ENCODE measurements around the gene PARD3.
"Not testable (repeated sequence)": the region's sequence is repeated elsewhere in the genome, so short reads cannot be mapped to it uniquely, and the experiment has no call there.

The PARD3 gene

DNA sequence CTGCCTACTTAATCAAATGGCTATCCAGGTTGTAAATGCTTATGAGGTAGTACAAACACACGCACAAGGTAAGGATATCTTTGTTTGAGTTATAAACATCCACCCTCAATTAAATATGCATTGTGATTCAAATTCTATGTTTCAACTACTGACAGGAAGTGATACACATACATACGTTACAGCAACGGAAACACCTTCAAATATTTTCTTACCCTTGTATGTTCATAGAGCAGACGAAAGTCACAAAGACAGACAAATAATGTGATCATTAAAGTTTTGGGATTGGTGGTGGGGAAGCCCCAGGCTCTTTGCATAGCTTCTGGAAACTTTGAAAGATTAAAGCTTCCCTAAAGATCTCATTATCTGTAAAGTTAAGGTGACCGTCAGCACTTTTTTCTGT is 521.0 kb downstream of the PARD3 start:
- no peak for DNase-seq (ENCODE audit: low read depth)

GRCh38 chr10:34292675-34293074 is 522.4 kb downstream of the PARD3 start:
- no peak for DNase-seq (ENCODE audit: low read depth)

DNA sequence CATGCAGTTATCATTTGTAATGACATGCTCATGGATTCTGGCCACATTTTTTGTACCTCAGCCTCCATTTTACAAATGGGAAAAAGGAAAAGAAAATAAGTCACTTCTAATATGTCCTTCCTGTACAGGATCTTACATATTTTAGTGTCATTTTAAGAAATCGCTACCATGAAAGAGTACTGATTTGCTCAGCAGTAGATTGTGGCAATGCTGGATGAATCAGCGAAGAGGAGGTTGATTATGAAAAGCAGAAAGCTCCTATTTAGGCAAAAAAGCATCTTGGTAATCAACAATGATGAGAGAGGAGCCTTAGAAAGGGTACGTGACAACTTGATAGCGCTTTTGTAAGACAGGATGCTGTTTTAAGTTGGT is 522.9 kb downstream of the PARD3 start:
- no peak for DNase-seq (ENCODE audit: low read depth)

- DNase-seq (ENCODE audit: low read depth): no peak
These were observed 523.5 kb downstream of the PARD3 start for GRCh38 chr10:34291466-34292193.

DNA sequence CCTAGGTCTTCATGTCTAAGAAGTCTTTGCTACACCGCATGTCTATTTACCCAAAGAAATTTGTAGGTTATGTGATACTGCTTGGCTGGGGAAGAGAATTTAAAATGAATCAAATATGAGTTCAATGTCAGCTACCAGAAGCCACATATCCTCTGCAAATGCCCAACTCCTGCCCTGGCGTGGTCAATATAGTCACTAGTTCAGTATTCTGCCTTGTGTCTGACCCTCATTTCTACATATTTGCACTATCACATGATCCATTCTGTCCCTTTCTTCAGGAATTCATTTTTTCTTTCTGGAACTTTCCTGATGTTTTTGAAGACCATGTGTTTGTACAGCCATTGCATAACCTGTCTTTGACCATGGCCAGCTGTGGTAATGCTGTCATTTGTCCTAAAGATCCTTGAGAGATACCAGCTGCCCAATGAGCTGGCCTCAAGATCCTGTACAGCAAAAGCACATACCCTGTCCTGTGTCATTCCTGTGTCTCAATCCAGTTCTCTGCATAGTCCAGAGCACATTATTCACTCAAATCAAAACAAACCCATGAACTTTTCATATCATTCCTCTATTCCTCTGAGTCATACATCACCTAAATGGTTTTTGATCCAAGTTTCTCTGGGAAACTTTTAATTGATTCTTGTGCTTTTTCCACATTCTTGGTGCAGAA is 524.5 kb downstream of the PARD3 start:
- DNase-seq (ENCODE audit: low read depth): no peak

DNA sequence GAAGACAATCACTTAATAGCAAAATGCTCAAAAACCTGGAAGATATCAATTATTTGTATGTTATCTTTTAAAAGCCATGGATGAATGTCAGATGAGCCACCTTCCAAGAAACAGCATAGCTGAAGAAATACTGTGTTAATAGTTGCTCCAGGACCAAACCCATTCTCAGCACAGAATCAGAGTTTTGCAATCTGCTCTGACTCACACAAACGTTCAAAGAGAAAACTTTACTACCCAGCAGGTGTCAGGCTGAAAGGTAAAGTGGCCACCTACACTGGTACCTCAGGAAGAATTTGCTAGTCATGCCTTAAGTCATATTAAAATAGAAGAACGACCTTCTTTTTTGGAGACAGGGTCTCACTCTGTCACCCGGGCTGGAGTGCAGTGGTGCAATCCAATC is 526.5 kb downstream of the PARD3 start:
- no peak for DNase-seq (ENCODE audit: low read depth)

DNA sequence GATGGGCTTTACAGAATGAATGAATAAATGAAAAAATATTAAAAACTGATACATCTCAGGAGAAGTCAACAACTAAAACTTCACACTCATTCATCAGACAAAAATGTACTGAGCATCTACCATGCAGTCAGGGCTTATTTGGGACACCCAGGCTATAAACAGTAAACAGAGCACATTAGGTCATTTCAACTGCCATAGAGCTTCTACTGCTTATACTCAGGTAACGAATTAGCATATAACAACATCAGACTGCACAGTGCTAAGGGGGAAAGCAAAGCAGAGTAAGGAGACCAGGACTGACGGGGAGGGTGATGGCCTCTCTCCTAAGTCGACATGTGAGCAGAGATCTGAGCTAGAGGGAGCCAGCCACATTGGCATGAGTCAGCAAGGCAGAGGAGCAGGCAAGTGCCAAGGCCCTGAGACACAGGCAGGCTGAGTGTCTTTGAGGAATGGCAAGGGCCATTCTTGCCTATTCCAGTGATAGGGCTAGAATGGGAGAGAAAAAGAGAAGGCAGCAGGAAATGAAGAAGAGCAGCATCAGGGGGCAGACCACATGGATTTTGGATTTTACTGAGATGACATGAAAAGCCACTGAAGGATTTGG is 528.9 kb downstream of the PARD3 start:
- no peak for DNase-seq (ENCODE audit: low read depth)

GRCh38 chr10:34281661-34282582 is 533.2 kb downstream of the PARD3 start:
- no peak for DNase-seq (ENCODE audit: low read depth)

DNA sequence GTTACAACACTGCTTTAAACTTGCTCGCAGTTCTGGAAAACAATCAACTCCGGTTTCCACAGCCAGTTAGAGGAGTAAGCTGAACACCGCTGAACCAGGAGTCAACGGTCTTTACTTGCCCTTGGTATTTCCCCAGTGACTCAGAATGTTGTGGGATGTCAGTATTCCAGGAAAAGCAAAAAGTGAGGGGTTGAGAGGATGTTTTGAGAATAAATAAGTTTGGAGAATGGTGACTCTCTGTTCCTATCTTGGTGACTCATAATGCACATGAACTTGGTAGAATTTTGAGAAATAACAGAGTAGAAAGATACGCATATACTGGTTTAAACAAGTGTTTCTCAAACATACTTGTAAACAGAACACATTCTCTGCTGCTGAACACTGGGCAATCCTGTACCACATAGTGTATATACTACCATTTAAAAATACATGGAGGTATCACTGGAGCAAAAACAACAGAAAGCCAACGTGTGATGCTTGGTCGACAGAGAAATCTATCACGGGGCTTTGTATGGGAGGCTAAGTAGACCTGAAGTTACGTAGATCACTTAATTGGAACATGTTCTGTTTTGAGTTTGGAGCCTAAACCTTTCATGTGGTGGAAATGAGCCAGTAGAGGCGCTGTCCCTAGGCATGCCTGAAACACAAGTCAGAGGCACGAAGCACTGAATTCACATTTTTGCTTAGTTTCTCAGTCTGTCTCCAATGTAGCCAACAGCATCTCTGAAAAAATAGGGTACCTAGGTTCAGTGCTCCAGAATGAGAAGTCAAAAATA is 534.3 kb downstream of the PARD3 start:
- DNase-seq (ENCODE audit: low read depth): no peak

GRCh38 chr10:34275626-34276130 is 539.4 kb downstream of the PARD3 start:
- no peak for DNase-seq (ENCODE audit: low read depth)

DNA sequence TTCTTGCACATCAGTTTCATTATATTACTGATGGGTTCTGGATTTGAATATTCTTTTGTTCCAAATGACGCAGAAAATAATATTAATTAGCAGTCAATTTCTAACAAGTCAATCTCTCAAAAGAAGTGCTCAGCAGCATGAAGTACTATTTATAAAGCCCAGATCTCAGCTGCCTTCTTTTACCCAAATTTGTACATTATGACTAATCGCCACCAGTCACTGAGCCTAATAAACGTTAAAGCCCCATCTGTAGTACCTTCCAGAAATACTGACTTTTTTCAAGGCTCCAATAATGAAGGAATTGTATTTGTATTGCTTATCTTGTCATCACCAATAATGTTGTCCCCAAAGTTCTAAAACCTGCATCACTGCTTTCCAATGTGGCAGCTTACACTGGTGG is 540.2 kb downstream of the PARD3 start:
- no peak for DNase-seq (ENCODE audit: low read depth)

- no peak for DNase-seq (ENCODE audit: low read depth)
These were observed 541.8 kb downstream of the PARD3 start for GRCh38 chr10:34273340-34273739.

DNA sequence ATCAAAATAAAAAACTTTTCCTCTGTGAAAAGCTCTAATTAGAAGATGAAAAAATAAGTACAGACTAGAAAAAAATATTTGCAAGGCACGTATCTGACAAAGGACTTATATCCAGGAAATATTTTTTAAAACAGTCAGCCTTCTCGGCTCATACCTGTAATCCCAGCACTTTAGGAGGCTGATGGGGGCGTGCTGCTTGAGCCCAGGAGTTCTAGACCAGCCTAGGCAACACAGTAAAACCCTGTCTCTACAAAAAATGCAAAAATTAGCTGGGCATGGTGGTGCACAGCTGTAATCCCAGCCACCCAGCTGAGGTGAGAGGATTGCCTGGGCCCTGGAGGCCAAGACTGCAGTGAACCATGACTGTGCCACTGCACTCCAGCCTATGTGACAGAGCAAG is 542.8 kb downstream of the PARD3 start:
- DNase-seq (ENCODE audit: low read depth): no peak

DNA sequence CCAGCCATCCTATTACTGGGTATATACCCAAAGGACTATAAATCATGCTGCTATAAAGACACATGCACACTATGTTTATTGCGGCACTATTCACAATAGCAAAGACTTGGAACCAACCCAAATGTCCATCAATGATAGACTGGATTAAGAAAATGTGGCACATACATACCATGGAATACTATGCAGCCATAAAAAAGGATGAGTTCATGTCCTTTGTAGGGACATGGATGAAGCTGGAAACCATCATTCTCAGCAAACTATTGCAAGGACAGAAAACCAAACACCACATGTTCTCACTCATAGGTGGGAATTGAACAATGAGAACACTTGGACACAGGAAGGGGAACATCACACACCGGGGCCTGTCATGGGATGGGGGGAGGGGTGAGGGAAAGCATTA is 546.7 kb downstream of the PARD3 start:
- DNase-seq (ENCODE audit: low read depth): not testable (repeated sequence)

DNA sequence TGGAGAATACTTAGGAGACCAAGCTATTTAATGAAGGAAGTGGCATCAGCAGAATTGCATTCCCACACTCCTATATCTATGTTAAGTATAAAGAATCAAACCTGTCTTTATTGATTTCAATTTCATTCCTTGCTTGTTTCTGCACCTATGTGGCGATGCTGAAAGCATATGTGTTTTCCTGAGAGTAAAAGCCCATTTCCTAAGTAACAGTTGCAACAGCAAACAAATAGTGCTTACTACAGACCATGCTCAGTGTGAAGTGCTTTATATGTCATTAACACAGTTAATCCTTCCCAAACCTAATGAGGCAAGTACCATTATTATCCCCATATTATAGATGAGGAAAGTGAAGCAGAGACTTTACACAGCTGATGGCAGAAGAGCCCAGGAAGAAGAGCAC is 552.1 kb downstream of the PARD3 start:
- no peak for DNase-seq (ENCODE audit: low read depth)

DNA sequence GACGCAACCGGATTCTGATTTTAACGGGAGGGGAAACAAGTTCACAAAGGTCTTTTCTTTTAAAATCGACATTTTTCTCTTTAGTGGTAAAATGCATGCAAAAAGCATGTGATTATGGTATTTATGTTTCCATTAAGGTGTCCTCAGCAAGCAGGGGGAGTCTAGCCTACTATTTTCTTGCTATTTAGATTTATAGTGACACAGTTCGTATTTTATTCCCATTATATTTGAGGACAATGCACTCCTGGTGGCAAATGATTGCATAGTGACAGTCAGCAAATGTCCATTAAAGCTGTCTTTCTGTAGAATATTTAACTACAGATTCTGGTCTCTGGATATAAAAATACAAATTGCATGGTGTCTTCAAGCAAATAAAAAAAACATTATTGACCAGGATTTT is 554.2 kb downstream of the PARD3 start:
- DNase-seq (ENCODE audit: low read depth): no peak

DNA sequence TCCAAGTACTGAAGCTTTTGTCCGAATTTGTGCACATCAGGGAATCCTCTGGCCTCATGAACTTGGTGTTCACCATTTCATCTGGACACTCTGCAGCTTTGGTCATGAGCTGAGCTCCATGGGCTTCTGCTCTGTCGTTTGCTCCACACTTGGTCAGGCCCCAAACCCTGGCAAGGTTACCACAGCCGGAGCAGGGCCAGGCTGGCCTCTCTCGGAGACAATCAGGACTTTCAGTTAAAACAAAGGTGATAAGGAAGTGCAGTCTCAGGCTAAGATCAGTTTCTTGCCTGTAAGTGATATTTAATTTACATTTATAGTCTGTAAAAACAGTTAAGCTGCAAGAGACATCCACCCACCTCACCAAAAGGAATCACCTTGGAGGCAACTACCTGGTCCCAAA is 558.9 kb downstream of the PARD3 start:
- DNase-seq (ENCODE audit: low read depth): no peak

GRCh38 chr10:34255035-34255434 is 560.1 kb downstream of the PARD3 start:
- DNase-seq (ENCODE audit: low read depth): no peak

GRCh38 chr10:34254596-34254995 is 560.5 kb downstream of the PARD3 start:
- peak; percentile 29 for DNase-seq (ENCODE audit: low read depth)

DNA sequence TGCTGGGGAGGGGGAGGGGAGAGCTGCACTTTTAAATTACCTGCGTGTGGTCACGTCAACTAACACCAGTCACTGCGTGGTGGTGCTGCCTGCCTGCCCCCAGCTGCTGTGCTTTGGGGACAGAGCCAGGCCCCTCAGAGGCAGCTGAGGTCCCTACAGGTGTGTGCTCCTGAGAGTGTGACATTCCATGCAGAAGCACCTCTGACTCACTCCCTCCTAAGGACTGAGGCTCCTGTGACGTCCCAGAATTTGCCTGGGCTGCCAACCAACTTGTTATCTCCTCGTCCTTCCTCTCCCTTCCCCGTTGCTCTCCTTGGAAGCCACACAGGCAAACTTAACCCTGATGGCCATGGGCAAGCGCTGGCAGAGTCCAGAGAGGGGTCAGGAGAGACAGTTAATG is 563.0 kb downstream of the PARD3 start:
- DNase-seq (ENCODE audit: low read depth): no peak

DNA sequence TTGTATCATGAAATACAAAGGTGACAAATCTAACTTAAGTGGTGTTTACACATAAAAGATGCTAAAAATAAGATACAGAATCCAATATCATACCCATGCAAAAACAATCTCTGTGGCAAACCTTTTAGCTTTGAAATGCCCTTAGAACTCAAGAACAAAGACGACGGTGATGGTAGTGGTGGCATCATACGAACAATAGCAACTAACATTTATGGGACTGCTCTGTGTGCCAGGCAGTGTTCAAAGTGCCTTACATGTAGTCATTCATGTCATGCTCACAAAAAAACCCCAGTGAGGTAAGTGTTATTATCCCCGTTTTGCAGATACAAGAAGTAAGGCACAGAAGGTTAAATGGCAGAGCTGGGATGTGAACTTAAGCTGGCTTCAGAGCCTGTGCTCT is 563.9 kb downstream of the PARD3 start:
- DNase-seq (ENCODE audit: low read depth): no peak

- DNase-seq (ENCODE audit: low read depth): peak; percentile 18
These were observed 564.4 kb downstream of the PARD3 start for GRCh38 chr10:34250722-34251121.
